Ovary (tissue), 9 donors: ENCODE results near the gene NDE1. TPM values are rescaled to one million over a fixed set of nuclear protein-coding genes. Genes with fewer than 3 reads are reported as not detected.
"Not testable (repeated sequence)": the region's sequence is repeated elsewhere in the genome, so short reads cannot be mapped to it uniquely, and the experiment has no call there.

Experiments used
- DNase-seq, 5 donors: peaks; one replicate each; pipeline ENCODE4 v3.0.0-alpha.2; 2019 to 2020
- H3K27ac ChIP-seq, 2 donors: fragments of 200-600 bp; one replicate each; pipeline versions ENCODE4 v1.5.1 to v1.8.0; 2019 to 2022
- H3K27me3 ChIP-seq: fragments of 200-600 bp; one replicate; pipeline ENCODE4 v1.8.0; 2022
- H3K36me3 ChIP-seq: fragments of 200-600 bp; sonication (generic); one replicate; pipeline ENCODE4 v1.5.1; 2019
- H3K4me1 ChIP-seq: one replicate; pipeline ENCODE4 v1.8.1; 2013; ENCODE audit warnings: mild to moderate bottlenecking, moderate library complexity; ENCODE audit not compliant: insufficient read depth
- H3K4me3 ChIP-seq: fragments of 200-600 bp; sonication (generic); one replicate; pipeline ENCODE4 v1.5.1; 2017
- H3K9me3 ChIP-seq, 2 donors: fragments of 200-600 bp in 1 of 2; sonication (generic) in 1 of 2; one replicate each; pipeline versions ENCODE4 v1.5.1 to v1.8.1; 2013 to 2019; ENCODE audit warnings: mild to moderate bottlenecking in 1 of 2, moderate library complexity in 1 of 2
- CTCF ChIP-seq, 3 donors: fragments of 450-650 bp in 2 of 3; fragments of 200-600 bp in 1 of 3; IDR thresholded peaks; one replicate each; pipeline versions ENCODE4 v1.5.1 to v1.8.0; 2016 to 2022; ENCODE audit warnings: antibody characterized with exemption in 3 of 3, mild to moderate bottlenecking in 1 of 3
- EP300 ChIP-seq: sonication (generic); formaldehyde crosslinking; IDR thresholded peaks from one replicate; pipeline ENCODE4 v1.6.1; 2017; ENCODE audit warnings: antibody characterized with exemption
- POLR2A ChIP-seq: fragments of 450-650 bp; IDR thresholded peaks from one replicate; pipeline ENCODE4 v1.6.1; 2017; ENCODE audit warnings: antibody characterized with exemption, mild to moderate bottlenecking, moderate library complexity
- WGBS, 3 donors: extraction: QIAGEN DNeasy Blood & Tissue Kit in 1 of 3; methylation state at CpG; one replicate each; pipeline versions ENCODE4 v1.1.5 to v1.1.7; 2013 to 2017; 5-methylcytosine and 5-hydroxymethylcytosine counted together
- intact Hi-C, 4 donors: fragments of 100-400 bp; cut with DNase I; formaldehyde crosslinking; loops; one replicate each; pipeline versions ENCODE4 v1.11.0 to v1.15.1; 2022 to 2023
- polyA plus RNA-seq, 2 donors: library from polyadenylated mRNA; stranded (reverse); fragments of 200-250 nt in 1 of 2; fragments of 350-450 nt in 1 of 2; fragmentation: Illumina TruSeq in 1 of 2; extraction: RNeasy Lipid Tissue Mini Kit (QIAGEN cat#74804) in 1 of 2; gene quantifications; one replicate each; pipeline ENCODE4 v1.2.3, GENCODE V29; 2013 to 2014
- total RNA-seq, 7 donors: library from RNA; depleted of rRNA in 2 of 7; stranded (reverse); fragments of >200 nt in 2 of 7; fragmentation: NEBNext Ultra II Directional in 3 of 7; extraction: Animal tissue kit (Norgen Biotek cat#: 25700) in 3 of 7; gene quantifications; one replicate each; pipeline versions ENCODE4 v1.1.0 to v1.2.4, GENCODE V29; 2016 to 2023
- donor health status: DM: no; HTN: no; CAD: no; lungs with moderate emphysema.
- donor health status: DM: no; HTN: no; CAD: no.
- donor health status: Bipolar disorder and iron deficiency.
- donor health status: DM: yes; HTN: yes; CAD: no.
- donor health status: DM: no; HTN: no; CAD: no.
- donor health status: DM: yes; HTN: yes; CAD: no.

The NDE1 gene
- total and polyA plus RNA-seq, 9 donors = 9.8 to 31.9 (median 22.4) TPM

- TF ChIP-seq EP300 (no peak), CTCF (IDR thresholded peaks at IDR 0.05) (no peak), POLR2A (no peak)
- Histone ChIP-seq H3K36me3 (no peaks in the 10 kb centered on the region), H3K27ac (no peak overlapping the region), H3K4me1 (no peaks in the 10 kb centered on the region), H3K4me3 (no peak overlapping the region), H3K9me3 (no peaks in the 10 kb centered on the region), H3K27me3 (no peaks in the 10 kb centered on the region)
- no peak for DNase-seq
- intact Hi-C loops = no loop called here
- WGBS, 3 donors = 90 to 95% (median 94%) methylated on average over 10 of the region's 10 CpGs
Measured at GRCh38 chr16:15691046-15691445, 41.0 kb downstream of the NDE1 start.

GRCh38 chr16:15692508-15692907 is 42.5 kb downstream of the NDE1 start:
- H3K27me3 ChIP-seq, H3K36me3 ChIP-seq, DNase-seq, H3K9me3 ChIP-seq, H3K4me3 ChIP-seq, H3K27ac ChIP-seq, intact Hi-C loops, H3K4me1 ChIP-seq: not testable (repeated sequence)
- 93 to 100% (median 100%) methylated on average over 1 of the region's 1 CpG for WGBS, 3 donors

- TF ChIP-seq POLR2A (no peak), EP300 (no peak), CTCF (IDR thresholded peaks at IDR 0.05) (no peak)
- H3K4me3 ChIP-seq = no peak overlapping the region
- no peaks in the 10 kb centered on the region for H3K9me3 ChIP-seq
- intact Hi-C loops = no loop called here
- no peak for DNase-seq
- no peaks in the 10 kb centered on the region for H3K36me3 ChIP-seq
- H3K4me1 ChIP-seq = no peaks in the 10 kb centered on the region
- 83 to 96% (median 91%) methylated on average over 5 of the region's 5 CpGs for WGBS, 3 donors
- no peak overlapping the region for H3K27ac ChIP-seq
- no peaks in the 10 kb centered on the region for H3K27me3 ChIP-seq
Measured at GRCh38 chr16:15694499-15694898, 44.5 kb downstream of the NDE1 start.

GRCh38 chr16:15699819-15700218 is 49.8 kb downstream of the NDE1 start:
- WGBS, 3 donors = 92 to 95% (median 94%) methylated on average over 12 of the region's 12 CpGs
- Histone ChIP-seq H3K4me3 (no peak overlapping the region), H3K4me1 (no peaks in the 10 kb centered on the region), H3K27ac (no peak overlapping the region), H3K9me3 (no peaks in the 10 kb centered on the region), H3K27me3 (no peaks in the 10 kb centered on the region), H3K36me3 (no peaks in the 10 kb centered on the region)
- intact Hi-C loops = no loop called here
- TF ChIP-seq POLR2A (no peak), EP300 (no peak), CTCF (IDR thresholded peaks at IDR 0.05) (no peak)
- DNase-seq = no peak

DNA sequence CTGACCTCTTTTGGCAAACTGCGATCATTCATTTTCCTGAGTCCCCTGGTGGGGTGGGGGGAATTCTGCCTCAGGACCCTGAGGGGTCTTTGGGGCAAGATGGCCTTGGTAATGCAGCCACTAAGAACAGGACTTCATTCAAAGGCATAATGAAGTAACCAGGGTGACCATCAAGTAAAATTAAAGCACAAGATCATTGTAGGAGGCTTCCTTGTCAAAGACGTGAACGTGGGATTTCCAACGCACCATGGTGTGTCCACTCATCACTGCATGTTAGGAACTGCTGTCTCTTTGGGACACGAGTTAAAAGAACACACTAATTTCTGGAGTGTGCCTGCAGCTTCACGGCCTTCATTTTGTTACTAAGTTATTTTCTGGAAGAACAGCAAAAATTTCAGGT is 51.3 kb downstream of the NDE1 start:
- TF ChIP-seq POLR2A = no peak
- no peak for TF ChIP-seq CTCF (IDR thresholded peaks at IDR 0.05)
- TF ChIP-seq EP300 = no peak
- no peak overlapping the region for H3K4me3 ChIP-seq
- H3K27ac ChIP-seq = no peak overlapping the region
- 84 to 88% (median 85%) methylated on average over 6 of the region's 6 CpGs for WGBS, 3 donors
- intact Hi-C loops = no loop called here
- DNase-seq = no peak
- no peaks in the 10 kb centered on the region for H3K9me3 ChIP-seq
- no peaks in the 10 kb centered on the region for H3K36me3 ChIP-seq
- H3K4me1 ChIP-seq = no peaks in the 10 kb centered on the region
- no peaks in the 10 kb centered on the region for H3K27me3 ChIP-seq
